CD4-positive, alpha-beta T cell treated with Interleukin-15 for 4 hours (primary cell): Measurements from ENCODE around the gene GATA3.

ENCODE experiments used
- DNase-seq: peaks from one replicate; pipeline ENCODE4 v3.0.0-alpha.2; 2020; ENCODE audit warnings: low spot score

GATA3 gene

GRCh38 chr10:8064436-8064835, 9.9 kb downstream of the GATA3 start:
- no peak for DNase-seq

- no peak for DNase-seq
These were observed 11.2 kb downstream of the GATA3 start for GRCh38 chr10:8065651-8066050.

- no peak for DNase-seq
These were observed 11.6 kb downstream of the GATA3 start for GRCh38 chr10:8066124-8066523.

GRCh38 chr10:8066797-8067196, 12.3 kb downstream of the GATA3 start:
- no peak for DNase-seq

- DNase-seq, result no peak
These were observed 14.6 kb downstream of the GATA3 start for GRCh38 chr10:8069108-8069507.

- no peak for DNase-seq
These were observed 15.1 kb downstream of the GATA3 start for GRCh38 chr10:8069627-8070026.

GRCh38 chr10:8070440-8070839, 16.0 kb downstream of the GATA3 start:
- no peak for DNase-seq

GRCh38 chr10:8071006-8071405, 16.5 kb downstream of the GATA3 start:
- no peak for DNase-seq

GRCh38 chr10:8071666-8072065, 17.2 kb downstream of the GATA3 start:
- DNase-seq, result no peak

GRCh38 chr10:8072211-8072610, 17.7 kb downstream of the GATA3 start:
- DNase-seq, result no peak

GRCh38 chr10:8073691-8074416, 19.4 kb downstream of the GATA3 start:
- no peak for DNase-seq

- no peak for DNase-seq
These were observed 20.4 kb downstream of the GATA3 start for GRCh38 chr10:8074881-8075280.

- DNase-seq, result no peak
These were observed 21.1 kb downstream of the GATA3 start for GRCh38 chr10:8075282-8076260.

- no peak for DNase-seq
These were observed 22.4 kb downstream of the GATA3 start for GRCh38 chr10:8076933-8077332.

- DNase-seq, result no peak
These were observed 23.5 kb downstream of the GATA3 start for GRCh38 chr10:8078027-8078426.

GRCh38 chr10:8079126-8079525, 24.6 kb downstream of the GATA3 start:
- DNase-seq, result no peak

GRCh38 chr10:8084799-8085198, 30.3 kb downstream of the GATA3 start:
- DNase-seq, result no peak

- no peak for DNase-seq
These were observed 30.8 kb downstream of the GATA3 start for GRCh38 chr10:8085251-8085650.

GRCh38 chr10:8086315-8086714, 31.8 kb downstream of the GATA3 start:
- no peak for DNase-seq

- peak; percentile 56 for DNase-seq
These were observed 34.0 kb downstream of the GATA3 start for GRCh38 chr10:8088504-8088903.

- DNase-seq, result no peak
These were observed 37.9 kb downstream of the GATA3 start for GRCh38 chr10:8092428-8092827.

- DNase-seq, result no peak
These were observed 41.5 kb downstream of the GATA3 start for GRCh38 chr10:8095959-8096358.

- no peak for DNase-seq
These were observed 42.4 kb downstream of the GATA3 start for GRCh38 chr10:8096931-8097330.
